ENCODE data around the gene PSD2.

GRCh38 chr5:139758510-139759075, 37.0 kb upstream of the PSD2 start:
- TF ChIP-seq CTCF (IDR thresholded peaks at IDR 0.05): no peak
- TF ChIP-seq POLR2A (IDR thresholded peaks at IDR 0.05): no peak

Measured in right lobe of liver (tissue), 4 donors.